ENCODE data around the gene ID1.

Gene ID1

GRCh38 chr20:31565699-31566318 is 39.3 kb upstream of the ID1 start:
- H3K4me3 ChIP-seq (ENCODE audit: low read depth, low read length): no peak overlapping the region
- no peak for TF ChIP-seq CTCF (IDR thresholded peaks at IDR 0.05; ENCODE audit: low read depth, low read length)

GRCh38 chr20:31566319-31566657 is 38.8 kb upstream of the ID1 start:
- no peak overlapping the region for H3K4me3 ChIP-seq (ENCODE audit: low read depth, low read length)
- TF ChIP-seq CTCF (IDR thresholded peaks at IDR 0.05; ENCODE audit: low read depth, low read length): no peak

GRCh38 chr20:31566658-31567379 is 38.3 kb upstream of the ID1 start:
- H3K4me3 ChIP-seq (ENCODE audit: low read depth, low read length): no peak overlapping the region
- no peak for TF ChIP-seq CTCF (IDR thresholded peaks at IDR 0.05; ENCODE audit: low read depth, low read length)

- no peak for TF ChIP-seq CTCF (IDR thresholded peaks at IDR 0.05; ENCODE audit: low read depth, low read length)
- no peak overlapping the region for H3K4me3 ChIP-seq (ENCODE audit: low read depth, low read length)
Measured at GRCh38 chr20:31567380-31567720, 37.7 kb upstream of the ID1 start.

- no peak for TF ChIP-seq CTCF (IDR thresholded peaks at IDR 0.05; ENCODE audit: low read depth, low read length)
- H3K4me3 ChIP-seq (ENCODE audit: low read depth, low read length): no peak overlapping the region
Measured at GRCh38 chr20:31568041-31568731, 36.9 kb upstream of the ID1 start.

- no peak for TF ChIP-seq CTCF (IDR thresholded peaks at IDR 0.05; ENCODE audit: low read depth, low read length)
- no peak overlapping the region for H3K4me3 ChIP-seq (ENCODE audit: low read depth, low read length)
Measured at GRCh38 chr20:31568773-31569162, 36.3 kb upstream of the ID1 start.

Measured in WI38 (cell line).